GM12874 (cell line): ENCODE results near the gene NFKB2.

Experiments used
- CTCF ChIP-seq: IDR thresholded peaks from 2 replicates; pipeline ENCODE4 v1.5.1; 2011; ENCODE audit warnings: low read depth, mild to moderate bottlenecking, control low read depth, low read length, moderate library complexity; ENCODE audit not compliant: insufficient read depth

Gene NFKB2

GRCh38 chr10:102401342-102401654 lies 5.8 kb downstream of the NFKB2 start:
- TF ChIP-seq CTCF: no peak

- TF ChIP-seq CTCF: no peak
Observed at GRCh38 chr10:102401735-102402511, 6.4 kb downstream of the NFKB2 start.

DNA sequence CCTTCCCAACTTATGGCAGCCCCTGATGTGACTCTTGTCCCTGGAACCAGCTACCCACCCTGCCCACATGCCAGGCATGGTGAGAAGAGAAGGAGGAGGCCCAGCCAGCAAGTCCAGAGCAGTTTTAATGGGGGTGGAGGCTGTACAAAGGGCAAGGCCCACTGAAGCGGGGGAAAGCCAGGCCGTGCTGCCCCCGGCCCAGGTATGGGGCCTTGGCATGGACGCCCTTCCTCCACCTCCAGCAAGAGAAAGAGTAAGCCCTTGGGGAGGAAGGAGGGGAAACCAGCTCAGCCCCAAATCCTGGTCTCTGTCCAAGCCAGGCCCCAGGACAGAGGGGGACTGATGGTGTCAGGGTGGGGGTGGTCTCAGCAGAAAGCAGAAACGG lies 7.0 kb downstream of the NFKB2 start:
- TF ChIP-seq CTCF: no peak

DNA sequence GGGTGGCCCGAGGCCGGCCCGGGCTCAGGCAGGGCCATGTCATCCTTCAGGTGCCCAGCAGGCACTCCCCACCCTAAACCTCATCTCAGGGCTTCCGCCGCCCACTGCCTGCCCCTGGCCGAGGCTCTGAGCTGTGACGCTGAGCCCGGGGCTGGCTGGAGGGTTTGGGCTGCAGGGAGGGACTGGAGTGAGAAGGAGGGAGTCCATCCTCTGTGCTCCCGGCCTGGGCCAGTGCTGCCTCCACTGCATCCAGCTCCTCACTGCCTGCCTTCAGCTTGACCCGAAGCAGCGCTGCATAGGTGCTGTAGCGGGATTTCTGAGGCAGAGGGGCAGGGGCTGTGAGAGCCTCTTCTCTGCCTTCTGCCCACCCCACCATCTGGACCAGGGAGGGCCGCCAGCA lies 7.6 kb downstream of the NFKB2 start:
- TF ChIP-seq CTCF: no peak

DNA sequence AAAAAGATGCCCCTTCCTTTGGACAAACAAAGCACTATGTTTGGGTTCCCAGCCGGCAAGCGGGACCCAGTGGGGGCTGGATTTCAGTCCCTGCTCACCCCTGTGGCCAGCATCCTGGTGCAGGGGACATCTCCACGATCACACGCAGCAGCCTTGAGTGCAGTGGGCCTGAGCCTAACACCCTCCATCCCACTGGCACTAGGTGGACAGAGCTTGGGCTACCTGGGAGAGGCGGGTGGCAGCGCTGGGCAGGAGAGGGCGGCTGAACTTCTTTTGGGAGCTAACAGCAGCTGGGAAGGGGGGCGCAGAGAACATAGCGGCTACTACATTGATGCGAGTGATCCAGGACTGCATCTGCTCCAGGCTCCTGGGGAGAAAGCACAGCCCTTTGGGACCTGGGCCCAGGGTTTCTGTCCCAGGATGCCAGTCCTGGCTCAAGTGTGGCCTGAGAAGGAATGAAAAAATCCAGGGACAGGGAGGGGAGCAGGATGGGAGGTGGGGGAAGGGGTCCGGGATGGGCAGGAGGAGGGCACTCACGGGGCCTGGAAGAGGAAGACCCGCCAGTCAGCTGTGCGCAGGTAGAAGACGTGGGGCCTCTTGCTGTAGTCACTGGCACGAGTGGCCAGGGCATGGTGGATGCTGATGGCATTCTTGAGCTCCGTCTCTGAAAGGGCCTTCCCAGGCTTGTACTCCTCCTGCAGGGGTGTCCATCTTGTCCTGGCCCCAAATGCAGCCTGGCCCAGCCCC lies 9.0 kb downstream of the NFKB2 start:
- no peak for TF ChIP-seq CTCF

DNA sequence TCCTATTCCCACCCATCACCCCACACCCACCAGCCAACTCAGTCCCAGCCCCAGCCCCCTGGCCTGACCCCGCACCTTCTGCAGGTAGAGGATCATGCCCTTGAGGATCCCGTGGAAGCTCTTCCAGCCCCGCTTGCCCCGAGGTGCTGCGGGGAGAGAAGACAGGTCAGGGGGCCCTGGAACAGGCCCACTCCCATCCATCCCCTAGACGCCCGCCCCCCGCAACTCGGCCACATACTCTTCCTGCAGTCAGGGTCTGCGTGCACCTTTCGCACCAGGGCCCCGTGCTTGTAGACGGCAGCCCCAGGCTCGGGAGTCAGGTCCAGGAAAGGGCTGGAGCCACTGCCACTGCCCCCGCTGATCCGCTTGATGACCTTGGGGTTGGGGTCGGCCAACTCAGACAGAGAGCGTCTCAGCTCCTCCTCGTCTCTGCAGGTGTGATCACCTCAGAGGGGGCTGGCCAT lies 9.6 kb downstream of the NFKB2 start:
- no peak for TF ChIP-seq CTCF

DNA sequence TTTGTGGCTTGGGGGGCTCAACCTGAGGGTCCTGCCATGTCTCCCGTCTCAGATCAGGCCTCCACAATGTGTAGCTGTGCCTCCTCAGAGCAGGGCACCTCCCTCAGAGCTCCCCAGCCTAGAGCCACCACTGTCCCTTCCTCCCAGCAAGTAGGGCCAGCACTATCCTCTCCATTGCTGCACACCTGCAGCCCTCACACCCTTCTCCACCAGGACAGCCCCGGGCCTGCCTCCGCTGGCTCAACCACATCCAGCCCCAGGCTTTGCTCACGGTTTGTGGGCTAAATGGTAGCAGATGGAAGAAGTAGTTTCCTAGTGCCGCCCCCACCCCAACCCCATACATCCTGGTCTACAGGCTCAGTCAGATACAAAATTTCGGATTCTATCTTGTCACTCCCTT lies 10.1 kb downstream of the NFKB2 start:
- TF ChIP-seq CTCF: no peak
